IMR-90 (cell line): Measurements from ENCODE around the gene EXOC4. TPM values are rescaled to one million over a fixed set of nuclear protein-coding genes. Genes with fewer than 3 reads are reported as not detected.

Experiments used
- ATAC-seq: fragments of 200-7000 bp; cut with Tn5 transposase; 2 replicates; pipeline ENCODE4 v1.9.1; 2020; ENCODE audit warnings: low read depth, mild to moderate bottlenecking, moderate library complexity
- BruUV-seq: library from RNA; stranded (reverse); fragments of 400-500 nt; replicated peaks from 2 replicates; lab custom pipeline; 2021; lab: Mats Ljungman, UMichigan
- CTCF ChIA-PET: fragments of 300-600 bp; formaldehyde crosslinking; extraction: SDS; loops from one replicate; lab custom pipeline; 2021; ENCODE audit warnings: antibody characterized with exemption; lab: Yijun Ruan, JAX
- POLR2A ChIA-PET: fragments of 300-600 bp; sonication (Branson Sonifier 250); formaldehyde crosslinking; loops from one replicate; lab custom pipeline; 2022; ENCODE audit warnings: antibody characterized with exemption; ENCODE audit not compliant: unreplicated experiment; lab: Charles Lee
- DNase-seq: peaks from one replicate; pipeline ENCODE4 v3.0.0; 2013
- H2AFZ ChIP-seq: replicated peaks from 2 replicates; pipeline ENCODE3; 2013; ENCODE audit warnings: low read length, mild to moderate bottlenecking; ENCODE audit not compliant: poor library complexity
- H2AK5ac ChIP-seq: 2 replicates; pipeline ENCODE4 v1.6.1; 2013; ENCODE audit warnings: low read depth, low read length, inconsistent platforms
- H2AK9ac ChIP-seq: replicated peaks from 2 replicates; pipeline ENCODE3; 2013; ENCODE audit warnings: mild to moderate bottlenecking, low read depth, low read length, moderate library complexity; ENCODE audit not compliant: poor library complexity
- H2BK120ac ChIP-seq: 2 replicates; pipeline ENCODE4 v1.6.1; 2013; ENCODE audit warnings: low read depth, low read length, inconsistent platforms
- H2BK15ac ChIP-seq: 3 replicates; pipeline ENCODE4 v1.6.1; 2013; ENCODE audit warnings: low read depth, low read length, inconsistent platforms
- H2BK20ac ChIP-seq: 2 replicates; pipeline ENCODE4 v1.6.1; 2013; ENCODE audit warnings: low read depth, mild to moderate bottlenecking, inconsistent platforms, low read length, moderate library complexity
- H2BK5ac ChIP-seq: 2 replicates; pipeline ENCODE4 v1.6.1; 2013; ENCODE audit warnings: mild to moderate bottlenecking, low read depth, low read length, inconsistent platforms; ENCODE audit not compliant: poor library complexity, severe bottlenecking
- H3K14ac ChIP-seq: replicated peaks from 2 replicates; pipeline ENCODE4 v1.6.1; 2013; ENCODE audit warnings: low read depth, low read length, inconsistent platforms
- H3K18ac ChIP-seq: 2 replicates; pipeline ENCODE4 v1.6.1; 2013; ENCODE audit warnings: low read depth, low read length, control low read depth
- H3K23ac ChIP-seq: 2 replicates; pipeline ENCODE4 v1.6.1; 2013; ENCODE audit warnings: low read depth, low read length, inconsistent platforms
- H3K27ac ChIP-seq: 2 replicates; pipeline ENCODE4 v1.5.1; 2013; ENCODE audit warnings: mild to moderate bottlenecking, control low read depth, low read length; ENCODE audit not compliant: insufficient read depth
- H3K27me3 ChIP-seq: 2 replicates; pipeline ENCODE4 v1.6.1; 2013; ENCODE audit warnings: low read length; ENCODE audit not compliant: control insufficient read depth, insufficient read depth
- H3K36me3 ChIP-seq: 2 replicates; pipeline ENCODE4 v1.6.1; 2013; ENCODE audit warnings: low read length, mixed read lengths; ENCODE audit not compliant: control insufficient read depth, insufficient read depth
- H3K4ac ChIP-seq: 2 replicates; pipeline ENCODE4 v1.6.1; 2013; ENCODE audit warnings: low read depth, low read length, inconsistent platforms
- H3K4me1 ChIP-seq: 2 replicates; pipeline ENCODE4 v1.6.1; 2013; ENCODE audit warnings: low read length, mixed read lengths; ENCODE audit not compliant: control insufficient read depth, insufficient read depth
- H3K4me2 ChIP-seq: 2 replicates; pipeline ENCODE4 v1.6.1; 2013; ENCODE audit warnings: low read depth, mild to moderate bottlenecking, control low read depth, low read length, moderate library complexity
- H3K4me3 ChIP-seq: 2 replicates; pipeline ENCODE4 v1.5.1; 2013; ENCODE audit warnings: low read depth, mild to moderate bottlenecking, control low read depth, low read length, moderate library complexity; ENCODE audit not compliant: insufficient read depth
- H3K56ac ChIP-seq: 2 replicates; pipeline ENCODE4 v1.6.1; 2013; ENCODE audit warnings: low read length, inconsistent platforms; ENCODE audit not compliant: insufficient read depth; ENCODE audit errors: extremely low read depth
- H3K79me1 ChIP-seq, 2 experiments: 2 replicates each; pipeline ENCODE4 v1.6.1; 2013; ENCODE audit warnings: low read length in 2 of 2, inconsistent platforms in 1 of 2, low read depth in 1 of 2
- H3K9ac ChIP-seq: 2 replicates; pipeline ENCODE4 v1.6.1; 2013; ENCODE audit warnings: low read depth, low read length, control low read depth
- H3K9me1 ChIP-seq: 2 replicates; pipeline ENCODE4 v1.6.1; 2013; ENCODE audit warnings: low read length, inconsistent platforms; ENCODE audit not compliant: insufficient read depth
- H3K9me3 ChIP-seq: 2 replicates; pipeline ENCODE4 v1.6.1; 2013; ENCODE audit warnings: low read length; ENCODE audit not compliant: control insufficient read depth, insufficient read depth
- H4K20me1 ChIP-seq: 2 replicates; pipeline ENCODE4 v1.6.1; 2013; ENCODE audit warnings: low read length, inconsistent platforms; ENCODE audit not compliant: insufficient read depth
- H4K5ac ChIP-seq: 2 replicates; pipeline ENCODE4 v1.6.1; 2013; ENCODE audit warnings: mild to moderate bottlenecking, low read depth, low read length, control low read depth
- H4K8ac ChIP-seq, 2 experiments: 2 replicates each; pipeline ENCODE4 v1.6.1; 2013; ENCODE audit warnings: low read depth in 2 of 2, low read length in 2 of 2, control low read depth in 1 of 2, inconsistent platforms in 1 of 2
- H4K91ac ChIP-seq: 2 replicates; pipeline ENCODE4 v1.6.1; 2013; ENCODE audit warnings: low read depth, low read length, inconsistent platforms; ENCODE audit not compliant: insufficient read depth
- BHLHE40 ChIP-seq: fragments of 150-350 bp; IDR thresholded peaks from 2 replicates; pipeline ENCODE4 v1.6.1; 2016; ENCODE audit warnings: mild to moderate bottlenecking, low read depth, low read length
- CEBPB ChIP-seq: IDR thresholded peaks from 2 replicates; pipeline ENCODE4 v1.6.1; 2012; ENCODE audit warnings: low read depth, low read length, improper control_type of control experiment
- FOS ChIP-seq: fragments of 150-350 bp; IDR thresholded peaks from 2 replicates; pipeline ENCODE4 v1.6.1; 2016; ENCODE audit warnings: low read depth, low read length
- NFE2L2 ChIP-seq: fragments of 150-350 bp; IDR thresholded peaks from 2 replicates; pipeline ENCODE4 v1.6.1; 2016; ENCODE audit warnings: low read depth, mild to moderate bottlenecking, low read length
- POLR2A ChIP-seq: IDR thresholded peaks from 2 replicates; pipeline ENCODE4 v1.6.1; 2012; ENCODE audit warnings: mild to moderate bottlenecking, low read depth, low read length
- RAD21 ChIP-seq: IDR thresholded peaks from 2 replicates; pipeline ENCODE4 v1.6.1; 2012; ENCODE audit warnings: low read length, improper control_type of control experiment
- RCOR1 ChIP-seq: IDR thresholded peaks from 2 replicates; pipeline ENCODE4 v1.6.1; 2012; ENCODE audit warnings: mild to moderate bottlenecking, low read length, improper control_type of control experiment; ENCODE audit not compliant: insufficient replicate concordance
- SMC3 ChIP-seq: fragments of 150-350 bp; IDR thresholded peaks from 2 replicates; pipeline ENCODE4 v1.6.1; 2016; ENCODE audit warnings: low read depth, mild to moderate bottlenecking, antibody characterized with exemption, low read length, moderate library complexity
- USF2 ChIP-seq: fragments of 150-350 bp; IDR thresholded peaks from 2 replicates; pipeline ENCODE4 v1.6.1; 2017; ENCODE audit warnings: mild to moderate bottlenecking, antibody characterized with exemption, low read length, low read depth
- WGBS, 2 experiments: methylation state at CpG; one replicate each; pipeline versions ENCODE4 v1.1.5 to v1.1.7; 2013; ENCODE audit warnings: missing lambda C conversion rate in 2 of 2; ENCODE audit not compliant: insufficient read length in 1 of 2; ENCODE audit errors: extremely low coverage in 2 of 2; 5-methylcytosine and 5-hydroxymethylcytosine counted together
- dilution Hi-C: fragments of 300-500 bp; cut with HindIII; formaldehyde crosslinking; loops from one replicate; pipeline ENCODE4 v1.14.3; 2018; ENCODE audit warnings: low sequenced_read_pairs; ENCODE audit not compliant: unreplicated experiment
- in situ Hi-C: fragments of 300-500 bp; cut with MboI; formaldehyde crosslinking; loops from 3 replicates; pipeline ENCODE4 v1.14.3; 2019; ENCODE audit warnings: low sequenced_read_pairs, inconsistent platforms, mixed read lengths
- intact Hi-C: fragments of 100-400 bp; cut with micrococcal nuclease; formaldehyde crosslinking; loops from 2 replicates; pipeline ENCODE4 v1.10.0; 2022
- polyA plus RNA-seq, 3 experiments: library from polyadenylated mRNA; depleted of rRNA; stranded (reverse); fragments of >200 nt; gene quantifications; 2 replicates each; pipeline ENCODE4 v1.2.3, GENCODE V29; 2012; ENCODE audit warnings: low replicate concordance in 1 of 3
- total RNA-seq: library from RNA; depleted of rRNA; stranded (reverse); fragments of >200 nt; gene quantifications from 2 replicates; pipeline ENCODE4 v1.2.3, GENCODE V29; 2012
- TF ChIP-seq, protein P1 (sequence below): conservative IDR thresholded peaks from 2 replicates; pipeline ENCODE4 v1.5.1; 2012; ENCODE audit warnings: mild to moderate bottlenecking, low read depth, low read length, improper control_type of control experiment

EXOC4 gene
- total and polyA plus RNA-seq, 2 of the 4 experiments (the other 2 are of a cell fraction) = 25.4 to 94.6 TPM

DNA sequence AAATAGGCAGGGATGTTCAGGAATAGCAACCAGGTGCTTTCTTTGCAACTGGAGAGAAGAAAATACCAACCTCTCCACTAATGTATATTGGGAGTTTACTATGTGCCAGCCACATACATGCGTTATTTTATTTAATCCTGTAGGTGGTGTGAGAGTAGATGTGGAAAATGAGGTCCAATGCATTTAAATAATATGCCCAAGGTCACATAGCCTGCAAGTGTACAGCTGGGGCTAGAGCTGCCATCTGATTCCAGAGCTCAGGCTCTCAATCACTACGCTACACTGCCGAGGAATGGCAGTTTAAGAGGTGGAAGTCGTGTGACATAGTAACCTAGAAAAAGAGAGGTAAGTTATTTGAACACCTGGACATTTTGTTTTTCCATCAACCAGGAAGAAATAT lies 277.0 kb downstream of the EXOC4 start:
- no peak for DNase-seq

More for the DNA sequence above, 277.0 kb downstream of the EXOC4 start:
- Histone ChIP-seq H4K91ac (no peak overlapping the region), H3K4me3 (no peak overlapping the region), H3K79me1 (no peaks in the 10 kb centered on the region), H3K4me2 (no peak overlapping the region), H2AK9ac (no peak overlapping the region), H3K36me3 (no peaks in the 10 kb centered on the region), H2BK120ac (no peak overlapping the region), H2BK20ac (no peak overlapping the region), H3K14ac (no peak overlapping the region), H4K8ac (no peak overlapping the region), H3K27ac (no peak overlapping the region), H3K4ac (no peak overlapping the region), H3K4me1 (peaks cover 2% of the 10 kb centered on the region), H3K9me1 (no peaks in the 10 kb centered on the region), H3K18ac (no peak overlapping the region), H2BK15ac (no peak overlapping the region), H2BK5ac (no peak overlapping the region), H4K20me1 (no peaks in the 10 kb centered on the region), H2AK5ac (no peak overlapping the region), H3K23ac (no peak overlapping the region), H3K9ac (no peak overlapping the region), H3K56ac (no peak overlapping the region), H4K5ac (no peak overlapping the region), H2AFZ (no peak overlapping the region), H3K27me3 (no peaks in the 10 kb centered on the region), H3K9me3 (no peaks in the 10 kb centered on the region)
- no peak for TF ChIP-seq RCOR1
- TF ChIP-seq, protein P1, sequence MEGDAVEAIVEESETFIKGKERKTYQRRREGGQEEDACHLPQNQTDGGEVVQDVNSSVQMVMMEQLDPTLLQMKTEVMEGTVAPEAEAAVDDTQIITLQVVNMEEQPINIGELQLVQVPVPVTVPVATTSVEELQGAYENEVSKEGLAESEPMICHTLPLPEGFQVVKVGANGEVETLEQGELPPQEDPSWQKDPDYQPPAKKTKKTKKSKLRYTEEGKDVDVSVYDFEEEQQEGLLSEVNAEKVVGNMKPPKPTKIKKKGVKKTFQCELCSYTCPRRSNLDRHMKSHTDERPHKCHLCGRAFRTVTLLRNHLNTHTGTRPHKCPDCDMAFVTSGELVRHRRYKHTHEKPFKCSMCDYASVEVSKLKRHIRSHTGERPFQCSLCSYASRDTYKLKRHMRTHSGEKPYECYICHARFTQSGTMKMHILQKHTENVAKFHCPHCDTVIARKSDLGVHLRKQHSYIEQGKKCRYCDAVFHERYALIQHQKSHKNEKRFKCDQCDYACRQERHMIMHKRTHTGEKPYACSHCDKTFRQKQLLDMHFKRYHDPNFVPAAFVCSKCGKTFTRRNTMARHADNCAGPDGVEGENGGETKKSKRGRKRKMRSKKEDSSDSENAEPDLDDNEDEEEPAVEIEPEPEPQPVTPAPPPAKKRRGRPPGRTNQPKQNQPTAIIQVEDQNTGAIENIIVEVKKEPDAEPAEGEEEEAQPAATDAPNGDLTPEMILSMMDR = no peak
- TF ChIP-seq NFE2L2 = no peak
- TF ChIP-seq CEBPB = no peak
- no peak for TF ChIP-seq BHLHE40
- TF ChIP-seq USF2 = no peak
- TF ChIP-seq RAD21 = no peak
- TF ChIP-seq FOS = no peak
- no peak for TF ChIP-seq SMC3
- no peak for TF ChIP-seq POLR2A
- CTCF ChIA-PET = no interaction called here
- no peak for ATAC-seq
- dilution Hi-C loops = no loop called here
- intact Hi-C loops = no loop called here
- POLR2A ChIA-PET = no interaction called here
- in situ Hi-C loops = no loop called here
- BruUV-seq = no TSS peak
- no CpG with 5 or more reads among the region's 4 CpGs for WGBS, 2 experiments
